ENCODE data around the gene TMEM91. TPM values are rescaled to one million over a fixed set of nuclear protein-coding genes. Genes with fewer than 3 reads are reported as not detected.
"Not testable (repeated sequence)": the region's sequence is repeated elsewhere in the genome, so short reads cannot be mapped to it uniquely, and the experiment has no call there.

The TMEM91 gene
- total RNA-seq, 4 donors from 2014 or later, result 25.4 to 115 (median 54.9) TPM

DNA sequence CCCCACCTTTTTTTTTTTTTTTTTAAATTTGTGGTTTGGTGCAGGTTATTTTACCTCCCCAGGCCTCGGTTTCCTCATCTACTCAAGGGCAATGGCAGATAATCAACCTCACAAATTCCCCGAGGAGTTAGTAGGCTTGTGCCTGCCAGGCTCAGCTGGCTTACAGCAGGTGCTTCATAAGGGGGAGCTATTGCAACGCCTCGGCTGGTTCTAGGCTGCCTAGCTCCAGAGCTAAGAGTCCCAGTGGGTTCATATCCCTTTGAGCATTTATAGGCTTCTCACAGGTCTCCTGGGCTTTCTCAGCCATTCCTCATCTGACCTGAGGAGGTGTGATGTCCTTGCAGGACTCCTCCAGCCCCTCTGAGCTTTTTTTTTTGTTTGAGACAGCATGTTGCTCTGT, 31.9 kb downstream of the TMEM91 start:
- WGBS, 2 donors, result 72 to 79% methylated on average over 4 of the region's 4 CpGs
- TF ChIP-seq, protein P1, sequence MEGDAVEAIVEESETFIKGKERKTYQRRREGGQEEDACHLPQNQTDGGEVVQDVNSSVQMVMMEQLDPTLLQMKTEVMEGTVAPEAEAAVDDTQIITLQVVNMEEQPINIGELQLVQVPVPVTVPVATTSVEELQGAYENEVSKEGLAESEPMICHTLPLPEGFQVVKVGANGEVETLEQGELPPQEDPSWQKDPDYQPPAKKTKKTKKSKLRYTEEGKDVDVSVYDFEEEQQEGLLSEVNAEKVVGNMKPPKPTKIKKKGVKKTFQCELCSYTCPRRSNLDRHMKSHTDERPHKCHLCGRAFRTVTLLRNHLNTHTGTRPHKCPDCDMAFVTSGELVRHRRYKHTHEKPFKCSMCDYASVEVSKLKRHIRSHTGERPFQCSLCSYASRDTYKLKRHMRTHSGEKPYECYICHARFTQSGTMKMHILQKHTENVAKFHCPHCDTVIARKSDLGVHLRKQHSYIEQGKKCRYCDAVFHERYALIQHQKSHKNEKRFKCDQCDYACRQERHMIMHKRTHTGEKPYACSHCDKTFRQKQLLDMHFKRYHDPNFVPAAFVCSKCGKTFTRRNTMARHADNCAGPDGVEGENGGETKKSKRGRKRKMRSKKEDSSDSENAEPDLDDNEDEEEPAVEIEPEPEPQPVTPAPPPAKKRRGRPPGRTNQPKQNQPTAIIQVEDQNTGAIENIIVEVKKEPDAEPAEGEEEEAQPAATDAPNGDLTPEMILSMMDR (IDR thresholded peaks at IDR 0.05), result no peak
- no peak for TF ChIP-seq POLR2A (IDR thresholded peaks at IDR 0.05)
- no peak for DNase-seq (ENCODE audit: low spot score in 2 of 2)
- intact Hi-C loops (cut with DNase I; ENCODE audit: low total_unique reads), result no loop called here
- H3K4me3 ChIP-seq (ENCODE audit: low read depth, poor library complexity, severe bottlenecking), result no peak overlapping the region

DNA sequence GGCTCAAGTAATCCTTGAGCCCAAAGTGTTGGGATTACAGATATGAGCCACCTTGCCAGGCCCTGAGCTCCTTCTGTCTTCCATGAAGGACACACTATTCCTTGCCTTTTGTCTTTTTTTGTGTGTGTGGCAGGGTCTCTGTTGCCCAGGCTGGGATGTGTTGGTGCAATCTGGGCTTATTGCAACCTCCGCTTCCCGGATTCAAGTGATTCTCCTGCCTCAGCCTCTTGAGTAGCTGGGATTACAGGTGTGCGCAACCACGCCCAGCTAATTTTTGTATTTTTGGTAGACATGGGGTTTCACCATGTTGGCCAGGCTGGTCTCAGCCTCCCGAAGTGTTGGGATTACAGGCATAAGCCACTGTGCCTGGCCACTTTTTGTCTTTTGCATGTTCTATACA, 32.5 kb downstream of the TMEM91 start:
- WGBS, 2 donors, result 95 to 98% methylated on average over 5 of the region's 5 CpGs
- intact Hi-C loops (cut with DNase I; ENCODE audit: low total_unique reads); H3K4me3 ChIP-seq (ENCODE audit: low read depth, poor library complexity, severe bottlenecking); DNase-seq (ENCODE audit: low spot score in 2 of 2): not testable (repeated sequence)

DNA sequence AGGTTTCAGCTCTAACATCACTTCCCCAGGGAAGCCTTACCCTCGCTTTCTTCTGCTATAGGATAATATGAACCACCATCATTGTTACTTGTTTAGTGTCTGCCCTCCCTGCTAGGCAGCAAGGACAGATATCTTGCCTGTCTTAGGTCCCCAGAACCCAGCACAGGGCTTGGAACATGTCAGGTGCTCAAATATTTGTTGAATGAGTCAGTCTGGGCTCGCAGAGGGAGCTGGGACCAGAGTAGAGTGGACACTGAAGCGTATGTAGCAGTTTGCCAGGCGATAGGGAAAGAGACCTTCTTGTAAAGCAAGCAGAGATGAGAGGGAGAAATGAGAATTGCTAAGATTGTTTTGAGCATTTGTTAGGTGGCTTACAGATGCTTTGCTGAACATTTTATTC, 33.0 kb downstream of the TMEM91 start:
- no peak for DNase-seq (ENCODE audit: low spot score in 2 of 2)
- 64 to 76% methylated on average over 4 of the region's 4 CpGs for WGBS, 2 donors
- intact Hi-C loops (cut with DNase I; ENCODE audit: low total_unique reads), result no loop called here
- H3K4me3 ChIP-seq (ENCODE audit: low read depth, poor library complexity, severe bottlenecking), result no peak overlapping the region
- TF ChIP-seq, protein P1 (IDR thresholded peaks at IDR 0.05), result no peak
- TF ChIP-seq POLR2A (IDR thresholded peaks at IDR 0.05), result no peak

DNA sequence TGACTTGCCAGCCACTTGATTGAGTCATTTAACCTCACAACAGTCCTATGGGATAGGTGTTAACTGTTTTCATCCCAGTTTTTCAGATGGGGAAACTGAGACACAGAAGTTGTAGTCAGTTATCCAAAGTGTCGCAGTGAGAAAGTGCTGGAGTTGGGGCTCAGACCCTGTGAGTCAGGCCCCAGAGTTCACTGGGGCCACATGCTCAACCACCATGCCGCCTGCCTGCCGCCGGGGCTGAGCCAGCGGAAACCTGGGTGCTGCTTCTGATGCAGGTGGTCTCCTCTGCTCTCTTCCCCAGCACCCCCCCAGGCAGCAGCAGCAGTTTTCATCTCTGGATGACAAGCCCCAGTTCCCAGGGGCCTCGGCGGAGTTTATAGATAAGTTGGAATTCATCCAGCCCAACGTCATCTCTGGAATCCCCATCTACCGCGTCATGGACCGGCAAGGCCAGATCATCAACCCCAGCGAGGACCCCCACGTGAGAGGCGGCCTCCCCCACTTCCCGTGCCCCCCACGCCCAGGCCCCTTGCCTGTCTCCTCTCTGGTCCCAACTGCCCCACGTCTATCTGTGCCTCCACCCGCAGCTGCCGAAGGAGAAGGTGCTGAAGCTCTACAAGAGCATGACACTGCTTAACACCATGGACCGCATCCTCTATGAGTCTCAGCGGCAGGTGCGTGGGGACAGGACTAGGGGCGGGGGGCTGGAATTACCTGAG, 34.2 kb downstream of the TMEM91 start:
- intact Hi-C loops (cut with DNase I; ENCODE audit: low total_unique reads), result no loop called here
- no peak for TF ChIP-seq POLR2A (IDR thresholded peaks at IDR 0.05)
- TF ChIP-seq, protein P1 (IDR thresholded peaks at IDR 0.05), result no peak
- WGBS, 2 donors, result 81 to 90% methylated on average over 23 of the region's 23 CpGs
- H3K4me3 ChIP-seq (ENCODE audit: low read depth, poor library complexity, severe bottlenecking), result no peak overlapping the region
- no peak for DNase-seq (ENCODE audit: low spot score in 2 of 2)

DNA sequence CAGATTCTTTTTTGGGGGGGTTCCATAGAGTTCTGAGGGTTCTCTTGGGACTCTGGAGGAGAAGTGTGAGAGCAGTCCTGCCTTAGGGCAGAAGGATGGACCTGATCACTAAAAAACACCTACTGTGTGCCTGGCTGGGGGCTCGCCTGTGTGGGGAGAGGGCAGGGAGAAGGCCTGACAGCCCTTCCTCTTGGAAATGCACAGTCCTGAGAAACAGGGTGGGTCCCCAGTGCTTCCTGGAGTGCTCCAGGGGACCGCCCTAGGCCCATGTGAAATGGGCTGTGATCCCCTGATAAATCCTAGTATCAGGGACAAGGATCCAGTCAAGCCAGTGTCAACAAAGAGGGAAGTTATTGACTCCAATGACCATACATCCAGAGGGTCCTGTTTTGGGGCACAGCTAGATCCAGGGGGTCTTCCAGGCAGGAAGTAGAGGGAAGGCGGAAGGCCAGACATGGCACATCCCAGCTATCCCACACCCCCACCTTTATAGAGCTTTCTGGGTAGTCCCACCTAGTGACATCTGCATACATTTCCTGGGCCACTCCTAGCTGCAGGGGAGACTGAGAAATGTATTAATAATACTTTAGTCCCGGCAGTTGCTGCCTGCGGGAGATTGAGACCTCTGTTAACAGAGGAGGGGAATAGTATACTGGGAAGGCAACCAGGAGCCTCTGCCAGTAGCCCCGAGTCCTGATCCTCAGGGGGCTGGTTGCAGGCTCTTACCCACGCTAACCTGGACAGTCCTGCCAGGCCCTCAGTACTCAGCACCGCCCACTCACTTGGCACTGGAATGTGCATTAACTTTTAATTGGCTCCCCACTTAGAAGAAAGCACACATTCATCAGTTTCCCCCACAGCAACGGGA, 35.0 kb downstream of the TMEM91 start:
- intact Hi-C loops (cut with DNase I; ENCODE audit: low total_unique reads), result no loop called here
- no peak for DNase-seq (ENCODE audit: low spot score in 2 of 2)
- no peak for TF ChIP-seq POLR2A (IDR thresholded peaks at IDR 0.05)
- TF ChIP-seq, protein P1 (IDR thresholded peaks at IDR 0.05), result no peak
- no peak overlapping the region for H3K4me3 ChIP-seq (ENCODE audit: low read depth, poor library complexity, severe bottlenecking)
- WGBS, 2 donors, result 57 to 67% methylated on average over 9 of the region's 9 CpGs

DNA sequence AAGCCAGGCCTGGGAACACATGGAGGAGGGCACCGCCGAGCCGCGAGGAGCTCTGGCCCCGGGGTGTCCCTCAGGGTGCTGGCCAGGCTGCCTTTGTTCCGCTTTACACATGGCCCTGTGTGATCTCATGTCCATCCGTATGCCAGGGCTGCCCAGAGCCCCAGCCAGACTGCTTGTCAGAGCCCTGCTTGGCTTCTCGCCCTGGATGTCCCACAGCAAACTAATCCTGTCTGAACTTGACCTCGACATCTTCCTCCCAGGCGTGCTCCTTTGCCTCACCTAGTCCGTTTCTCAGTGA, 35.6 kb downstream of the TMEM91 start:
- H3K4me3 ChIP-seq (ENCODE audit: low read depth, poor library complexity, severe bottlenecking), result no peak overlapping the region
- no peak for DNase-seq (ENCODE audit: low spot score in 2 of 2)
- TF ChIP-seq, protein P1 (IDR thresholded peaks at IDR 0.05), result no peak
- no peak for TF ChIP-seq POLR2A (IDR thresholded peaks at IDR 0.05)
- 60 to 63% methylated on average over 11 of the region's 11 CpGs for WGBS, 2 donors
- intact Hi-C loops (cut with DNase I; ENCODE audit: low total_unique reads), result no loop called here
